ENCODE results near the gene DDR2.

DDR2 gene

GRCh38 chr1:162712317-162713029 is 80.2 kb downstream of the DDR2 start:
- Histone ChIP-seq H3K4me3 (ENCODE audit: low read depth, low read length) (no peak overlapping the region), H3K27ac (no peak overlapping the region), H3K36me3 (replicated peaks) (peaks cover 3% of the 10 kb centered on the region), H3K27me3 (replicated peaks) (no peaks in the 10 kb centered on the region)
- DNase-seq, result no peak
- no peak for TF ChIP-seq CTCF (IDR thresholded peaks at IDR 0.05; ENCODE audit: low read depth, low read length, missing control alignments)
- in situ Hi-C loops (cut with HindIII; ENCODE audit: low pct_ligation_motif_present, low sequenced_read_pairs), result no loop called here

- no peak for TF ChIP-seq CTCF (IDR thresholded peaks at IDR 0.05; ENCODE audit: low read depth, low read length, missing control alignments)
- no peak for DNase-seq
- H3K27me3 ChIP-seq (replicated peaks), result no peaks in the 10 kb centered on the region
- peaks cover 3% of the 10 kb centered on the region for H3K36me3 ChIP-seq (replicated peaks)
- in situ Hi-C loops (cut with HindIII; ENCODE audit: low pct_ligation_motif_present, low sequenced_read_pairs), result no loop called here
- H3K27ac ChIP-seq, result no peak overlapping the region
- H3K4me3 ChIP-seq (ENCODE audit: low read depth, low read length), result no peak overlapping the region
These were observed 83.9 kb downstream of the DDR2 start for GRCh38 chr1:162716123-162716522.

- in situ Hi-C loops (cut with HindIII; ENCODE audit: low pct_ligation_motif_present, low sequenced_read_pairs), result no loop called here
- Histone ChIP-seq H3K4me3 (ENCODE audit: low read depth, low read length) (no peak overlapping the region), H3K27ac (no peak overlapping the region), H3K36me3 (replicated peaks) (peaks cover 3% of the 10 kb centered on the region), H3K27me3 (replicated peaks) (no peaks in the 10 kb centered on the region)
- TF ChIP-seq CTCF (IDR thresholded peaks at IDR 0.05; ENCODE audit: low read depth, low read length, missing control alignments), result no peak
- DNase-seq, result no peak
These were observed 84.3 kb downstream of the DDR2 start for GRCh38 chr1:162716552-162716951.

- in situ Hi-C loops (cut with HindIII; ENCODE audit: low pct_ligation_motif_present, low sequenced_read_pairs), result no loop called here
- H3K4me3 ChIP-seq (ENCODE audit: low read depth, low read length), result no peak overlapping the region
- no peak for DNase-seq
- peaks cover 3% of the 10 kb centered on the region for H3K36me3 ChIP-seq (replicated peaks)
- TF ChIP-seq CTCF (IDR thresholded peaks at IDR 0.05; ENCODE audit: low read depth, low read length, missing control alignments), result no peak
- no peak overlapping the region for H3K27ac ChIP-seq
- H3K27me3 ChIP-seq (replicated peaks), result no peaks in the 10 kb centered on the region
These were observed 85.4 kb downstream of the DDR2 start for GRCh38 chr1:162717548-162718184.

GRCh38 chr1:162719678-162720077 is 87.4 kb downstream of the DDR2 start:
- H3K4me3 ChIP-seq (ENCODE audit: low read depth, low read length), result no peak overlapping the region
- H3K27me3 ChIP-seq (replicated peaks), result no peaks in the 10 kb centered on the region
- H3K36me3 ChIP-seq (replicated peaks), result peaks cover 3% of the 10 kb centered on the region
- no peak overlapping the region for H3K27ac ChIP-seq
- TF ChIP-seq CTCF (IDR thresholded peaks at IDR 0.05; ENCODE audit: low read depth, low read length, missing control alignments), result no peak
- no peak for DNase-seq
- in situ Hi-C loops (cut with HindIII; ENCODE audit: low pct_ligation_motif_present, low sequenced_read_pairs), result no loop called here
